WERI-Rb-1 (cell line): Measurements from ENCODE around the gene PMIS2.

Source experiments
- DNase-seq: peaks from one replicate; pipeline ENCODE4 v3.0.0-alpha.2; 2020
- H3K27ac ChIP-seq: fragments of 250-450 bp; sonication (Bioruptor Pico); 2 replicates; pipeline ENCODE4 v1.5.1; 2020; ENCODE audit warnings: mild to moderate bottlenecking, moderate library complexity
- H3K27me3 ChIP-seq: fragments of 250-450 bp; sonication (Bioruptor Pico); 2 replicates; pipeline ENCODE4 v1.5.1; 2021; ENCODE audit warnings: mild to moderate bottlenecking, low read depth, moderate library complexity; ENCODE audit not compliant: insufficient read depth, severe bottlenecking
- H3K36me3 ChIP-seq: fragments of 250-450 bp; sonication (Bioruptor Pico); 2 replicates; pipeline ENCODE4 v1.5.1; 2020; ENCODE audit warnings: mild to moderate bottlenecking, moderate library complexity
- H3K4me3 ChIP-seq: 2 replicates; pipeline ENCODE4 v1.5.1; 2011; ENCODE audit warnings: low read depth, mild to moderate bottlenecking, control low read depth, low read length
- H3K9me3 ChIP-seq: fragments of 250-450 bp; sonication (Bioruptor Pico); 2 replicates; pipeline ENCODE4 v1.5.1; 2021; ENCODE audit warnings: mild to moderate bottlenecking, moderate library complexity; ENCODE audit not compliant: severe bottlenecking
- TF ChIP-seq, protein P1 (sequence below): IDR thresholded peaks from 2 replicates; pipeline ENCODE4 v1.5.1; 2011; ENCODE audit warnings: low read depth, mild to moderate bottlenecking, control low read depth, inconsistent platforms, low read length

PMIS2 gene

DNA sequence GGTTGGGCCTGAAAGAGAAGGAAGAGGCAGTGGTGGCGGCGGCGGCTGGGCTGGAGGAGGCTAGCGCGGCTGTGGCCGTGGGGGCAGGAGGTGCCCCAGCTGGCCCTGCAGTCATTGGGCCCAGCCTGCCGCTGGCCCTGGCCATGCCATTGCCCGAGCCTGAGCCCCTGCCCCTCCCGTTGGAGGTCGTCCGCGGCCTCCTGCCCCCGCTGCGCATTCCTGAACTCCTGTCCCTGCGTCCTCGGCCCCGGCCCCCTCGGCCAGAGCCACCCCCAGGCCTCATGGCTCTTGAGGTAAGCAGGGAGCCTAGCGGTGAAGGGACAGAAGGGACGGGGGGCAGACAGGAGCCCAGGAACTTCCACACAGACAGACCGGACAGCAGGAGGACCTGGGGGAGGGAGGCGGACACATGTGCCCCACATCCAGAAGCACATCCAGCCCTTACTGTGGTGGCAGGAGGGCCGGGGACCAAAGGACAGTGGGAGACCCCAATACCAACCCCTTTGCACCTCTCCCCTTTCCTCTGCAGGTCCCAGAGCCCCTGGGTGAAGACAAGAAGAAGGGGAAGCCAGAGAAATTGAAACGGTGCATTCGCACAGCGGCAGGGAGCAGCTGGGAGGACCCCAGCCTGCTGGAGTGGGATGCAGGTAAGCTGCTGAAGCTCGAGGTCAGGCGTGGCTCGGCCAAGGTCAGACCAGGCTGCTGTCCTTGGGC lies 47.9 kb downstream of the PMIS2 start:
- no peak overlapping the region for H3K4me3 ChIP-seq
- H3K36me3 ChIP-seq, result peaks cover 72% of the 10 kb centered on the region
- no peak for DNase-seq
- no peaks in the 10 kb centered on the region for H3K27me3 ChIP-seq
- H3K9me3 ChIP-seq, result no peaks in the 10 kb centered on the region
- no peak overlapping the region for H3K27ac ChIP-seq
- TF ChIP-seq, protein P1, sequence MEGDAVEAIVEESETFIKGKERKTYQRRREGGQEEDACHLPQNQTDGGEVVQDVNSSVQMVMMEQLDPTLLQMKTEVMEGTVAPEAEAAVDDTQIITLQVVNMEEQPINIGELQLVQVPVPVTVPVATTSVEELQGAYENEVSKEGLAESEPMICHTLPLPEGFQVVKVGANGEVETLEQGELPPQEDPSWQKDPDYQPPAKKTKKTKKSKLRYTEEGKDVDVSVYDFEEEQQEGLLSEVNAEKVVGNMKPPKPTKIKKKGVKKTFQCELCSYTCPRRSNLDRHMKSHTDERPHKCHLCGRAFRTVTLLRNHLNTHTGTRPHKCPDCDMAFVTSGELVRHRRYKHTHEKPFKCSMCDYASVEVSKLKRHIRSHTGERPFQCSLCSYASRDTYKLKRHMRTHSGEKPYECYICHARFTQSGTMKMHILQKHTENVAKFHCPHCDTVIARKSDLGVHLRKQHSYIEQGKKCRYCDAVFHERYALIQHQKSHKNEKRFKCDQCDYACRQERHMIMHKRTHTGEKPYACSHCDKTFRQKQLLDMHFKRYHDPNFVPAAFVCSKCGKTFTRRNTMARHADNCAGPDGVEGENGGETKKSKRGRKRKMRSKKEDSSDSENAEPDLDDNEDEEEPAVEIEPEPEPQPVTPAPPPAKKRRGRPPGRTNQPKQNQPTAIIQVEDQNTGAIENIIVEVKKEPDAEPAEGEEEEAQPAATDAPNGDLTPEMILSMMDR, result no peak

DNA sequence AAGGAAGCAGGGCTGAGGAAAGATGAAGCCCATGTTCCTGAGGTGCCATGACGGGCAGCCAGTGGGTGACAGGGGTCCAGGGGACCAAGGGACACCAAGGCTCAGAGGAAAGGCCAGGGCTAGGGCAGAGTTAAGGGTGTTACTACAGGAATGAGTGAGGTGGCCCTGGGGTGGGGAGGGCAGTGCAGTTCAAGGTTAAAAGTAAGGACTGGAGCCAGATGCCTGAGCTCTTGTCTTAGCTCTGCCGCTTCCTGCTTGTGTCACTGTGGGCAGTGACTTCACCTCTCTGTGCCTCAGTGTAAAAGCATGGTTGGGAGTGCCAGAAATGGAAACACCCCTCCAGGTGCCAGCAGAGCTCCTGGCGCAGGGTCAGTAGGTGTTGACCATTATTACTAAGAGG lies 50.7 kb downstream of the PMIS2 start:
- H3K4me3 ChIP-seq, result no peak overlapping the region
- TF ChIP-seq, protein P1, result no peak
- no peaks in the 10 kb centered on the region for H3K27me3 ChIP-seq
- no peak overlapping the region for H3K27ac ChIP-seq
- H3K9me3 ChIP-seq, result no peaks in the 10 kb centered on the region
- peaks cover 57% of the 10 kb centered on the region for H3K36me3 ChIP-seq
- no peak for DNase-seq
